C4-2B (cell line): ENCODE results near the gene CTTNBP2.

Experiments
- H3K27ac ChIP-seq: fragments of 450-650 bp; 2 replicates; pipeline ENCODE4 v1.5.1; 2017
- CTCF ChIP-seq: fragments of 450-650 bp; conservative IDR thresholded peaks from 2 replicates; pipeline ENCODE4 v1.5.1; 2017; ENCODE audit warnings: mild to moderate bottlenecking
- ZFX ChIP-seq: fragments of 450-650 bp; IDR thresholded peaks from 2 replicates; pipeline ENCODE4 v1.6.1; 2017

CTTNBP2 gene

GRCh38 chr7:117762055-117762454 lies 111.2 kb downstream of the CTTNBP2 start:
- TF ChIP-seq ZFX (no peak), CTCF (no peak)
- no peak overlapping the region for H3K27ac ChIP-seq

DNA sequence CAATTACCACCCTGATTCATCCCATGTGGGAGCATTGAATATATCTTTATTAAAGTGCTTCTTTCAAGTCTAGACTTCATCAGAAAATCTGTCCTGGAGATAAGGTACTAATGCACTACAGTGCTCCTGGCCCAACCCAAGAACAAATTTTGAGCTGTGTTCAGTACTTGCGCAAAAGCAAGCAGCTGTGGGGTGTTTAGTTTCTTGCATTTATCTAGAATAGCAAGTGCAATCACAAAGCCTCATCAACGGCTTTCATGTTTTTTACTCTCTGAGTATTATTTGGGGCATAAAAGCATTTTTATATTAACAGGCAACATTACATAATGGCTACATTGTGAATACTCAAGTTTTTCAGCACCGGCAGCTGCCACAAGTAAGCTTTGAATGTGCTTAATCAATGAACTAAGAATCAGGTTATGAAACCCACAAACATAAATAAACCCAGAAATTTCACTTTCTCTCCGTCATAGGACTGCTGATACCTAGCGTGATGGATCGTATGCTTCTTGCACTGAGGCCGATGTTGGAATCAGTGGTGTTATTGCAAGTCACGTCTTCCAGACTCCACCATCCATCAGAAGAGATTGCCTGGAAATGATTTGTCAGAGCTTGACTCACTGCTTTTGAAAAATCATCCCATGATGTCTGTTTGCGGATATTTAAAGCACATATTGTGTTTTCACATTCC lies 113.1 kb downstream of the CTTNBP2 start:
- no peak for TF ChIP-seq ZFX
- no peak for TF ChIP-seq CTCF
- H3K27ac ChIP-seq = no peak overlapping the region

GRCh38 chr7:117757440-117757839 lies 115.8 kb downstream of the CTTNBP2 start:
- no peak overlapping the region for H3K27ac ChIP-seq
- TF ChIP-seq ZFX (no peak), CTCF (no peak)

GRCh38 chr7:117756586-117757085 lies 116.6 kb downstream of the CTTNBP2 start:
- no peak overlapping the region for H3K27ac ChIP-seq
- TF ChIP-seq CTCF (no peak), ZFX (no peak)

DNA sequence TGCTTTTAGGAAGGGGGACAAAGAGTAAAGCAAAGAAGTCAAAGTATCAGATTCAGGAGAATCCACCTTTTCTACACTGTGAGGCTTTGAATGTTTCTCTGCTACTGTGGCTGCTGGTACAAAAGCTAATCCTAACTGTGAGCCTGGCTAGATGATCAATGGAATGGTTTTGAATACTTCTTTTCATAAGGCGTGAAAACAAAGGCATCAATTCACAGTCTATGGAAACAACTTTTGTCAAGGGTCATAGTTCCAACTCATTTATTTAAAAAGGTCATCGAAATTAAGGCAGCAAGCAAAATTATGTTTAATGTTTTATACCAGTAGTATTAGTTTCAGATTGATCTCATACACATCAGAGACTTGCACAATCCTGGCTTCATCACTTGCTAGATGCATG lies 118.1 kb downstream of the CTTNBP2 start:
- no peak overlapping the region for H3K27ac ChIP-seq
- TF ChIP-seq ZFX = no peak
- TF ChIP-seq CTCF = no peak

DNA sequence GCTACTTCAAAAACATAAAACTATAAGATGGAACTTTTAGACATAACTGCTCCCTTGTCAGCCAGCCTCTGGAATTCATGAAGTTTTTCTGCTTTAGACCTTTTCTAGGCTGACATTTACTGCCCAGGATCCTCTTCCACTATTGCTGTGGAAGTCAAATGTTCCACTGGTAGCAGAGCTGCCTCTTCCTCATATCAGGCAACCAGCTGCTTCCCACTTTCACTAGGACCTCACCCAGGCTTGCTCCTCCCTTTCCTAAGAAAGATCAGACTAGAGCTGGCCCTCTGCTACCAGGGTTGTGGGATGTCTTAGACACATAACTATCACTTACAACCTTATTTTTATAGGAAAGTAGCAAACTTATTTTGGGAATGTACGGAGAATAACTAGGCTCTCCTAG lies 121.5 kb downstream of the CTTNBP2 start:
- H3K27ac ChIP-seq = no peak overlapping the region
- TF ChIP-seq CTCF (no peak), ZFX (no peak)

- no peak overlapping the region for H3K27ac ChIP-seq
- TF ChIP-seq ZFX = no peak
- peak; percentile 90 for TF ChIP-seq CTCF
These were observed 122.4 kb downstream of the CTTNBP2 start for GRCh38 chr7:117750612-117751563.
